Activated B cell treated with CpG ODN at 0.5 μM for 24 hours (primary cell): ENCODE results near the gene NPBWR2. TPM values are rescaled to one million over a fixed set of nuclear protein-coding genes. Genes with fewer than 3 reads are reported as not detected.

Source experiments
- ATAC-seq: fragments of 200-7000 bp; cut with Tn5 transposase; one replicate; pipeline ENCODE4 v1.10.0; 2021; ENCODE audit warnings: low read depth, mild to moderate bottlenecking, moderate library complexity
- CTCF ChIA-PET: fragments of 350-600 bp; sonication (Branson Sonifier 250); formaldehyde crosslinking; loops from one replicate; lab custom pipeline; 2021; ENCODE audit warnings: antibody characterized with exemption; lab: Charles Lee
- POLR2A ChIA-PET: fragments of 350-600 bp; sonication (Branson Sonifier 250); formaldehyde crosslinking; loops from one replicate; lab custom pipeline; 2021; ENCODE audit warnings: antibody characterized with exemption; lab: Charles Lee
- DNase-seq: peaks from one replicate; pipeline ENCODE4 v3.0.0; 2022
- H3K27ac Mint-ChIP-seq: one replicate; pipeline ENCODE4 v1.8.0; 2020; ENCODE audit warnings: mixed read lengths
- H3K27me3 Mint-ChIP-seq: one replicate; pipeline ENCODE4 v1.8.0; 2021; ENCODE audit warnings: mixed read lengths
- H3K36me3 Mint-ChIP-seq: one replicate; pipeline ENCODE4 v1.8.0; 2021; ENCODE audit warnings: low read depth, mixed read lengths
- H3K4me1 Mint-ChIP-seq: one replicate; pipeline ENCODE4 v1.8.0; 2021; ENCODE audit warnings: mixed read lengths
- H3K4me3 Mint-ChIP-seq: one replicate; pipeline ENCODE4 v1.8.0; 2020; ENCODE audit warnings: mild to moderate bottlenecking, mixed read lengths
- H3K9me3 Mint-ChIP-seq: one replicate; pipeline ENCODE4 v1.8.0; 2020; ENCODE audit warnings: mixed read lengths
- CTCF ChIP-seq: fragments of 200-600 bp; IDR thresholded peaks from one replicate; pipeline ENCODE4 v1.8.0; 2022; ENCODE audit warnings: antibody characterized with exemption, mild to moderate bottlenecking
- intact Hi-C: fragments of 100-400 bp; cut with micrococcal nuclease; formaldehyde crosslinking; loops from one replicate; pipeline ENCODE4 v1.15.1; 2024
- total RNA-seq: library from RNA; stranded (reverse); gene quantifications from 2 replicates; pipeline ENCODE4 v1.2.3, GENCODE V29; 2022

The NPBWR2 gene
- total RNA-seq, 1 donor from 2014 or later = not detected

DNA sequence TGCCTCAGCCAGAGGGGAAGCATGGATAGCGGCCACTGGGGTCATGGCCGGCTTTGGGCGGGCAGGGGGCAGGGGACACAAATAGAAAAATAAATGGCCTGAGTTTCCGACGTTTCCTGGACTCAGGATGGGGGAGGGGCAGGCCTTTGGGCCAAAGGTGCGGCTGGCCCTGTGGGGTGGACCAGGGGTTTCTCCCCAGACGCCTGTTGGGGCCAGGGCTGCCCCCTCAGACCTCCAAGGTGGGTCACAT, 50.8 kb downstream of the NPBWR2 start:
- ATAC-seq = no peak

DNA sequence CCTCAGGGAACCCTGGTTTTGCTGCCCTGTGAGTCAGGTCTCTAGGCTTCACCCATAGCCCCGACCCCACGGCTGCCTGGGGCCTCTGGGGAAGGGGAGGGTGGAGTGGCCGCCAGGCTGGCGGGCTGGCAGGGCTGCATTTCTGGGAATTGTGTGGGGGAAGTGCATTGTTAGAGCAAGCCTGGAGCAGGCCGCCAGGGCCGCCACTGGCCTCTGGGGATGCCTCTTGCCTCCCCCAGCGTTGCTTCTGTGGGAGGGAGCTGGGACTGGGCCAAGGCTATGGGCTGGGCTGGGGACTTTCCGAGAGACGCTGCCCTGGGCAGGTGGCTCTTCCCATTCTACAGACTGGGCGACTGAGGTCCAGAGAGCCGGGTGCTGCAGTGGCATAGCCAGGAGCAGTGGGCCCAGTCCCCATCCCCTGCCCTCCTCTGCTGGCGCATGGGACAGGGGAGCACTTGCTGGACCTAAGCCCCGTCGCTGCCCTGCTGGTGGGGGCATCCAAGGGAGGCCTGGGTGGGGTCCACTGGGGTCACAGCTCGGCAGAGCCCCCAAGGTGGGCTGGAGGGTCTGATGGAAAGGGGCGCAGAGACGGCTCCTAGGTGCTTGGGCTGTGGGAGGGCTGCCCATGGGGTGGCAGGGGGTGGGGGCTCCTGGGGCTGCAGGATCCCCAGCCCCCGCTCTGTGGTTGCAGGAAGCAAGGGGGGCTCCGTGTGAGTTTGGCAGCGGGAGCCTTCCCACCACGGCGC, 51.3 kb downstream of the NPBWR2 start:
- ATAC-seq (no peak), DNase-seq (no peak)
- H3K36me3 Mint-ChIP-seq = no peaks in the 10 kb centered on the region
- CTCF ChIA-PET = no interaction called here
- H3K27ac Mint-ChIP-seq = no peak overlapping the region
- no peak for TF ChIP-seq CTCF
- intact Hi-C loops = loop anchor here (5.0 kb wide), 1 partner anchor 519 kb away; the partner anchor contains the start of gene PTK6
- no peaks in the 10 kb centered on the region for H3K9me3 Mint-ChIP-seq
- H3K4me3 Mint-ChIP-seq = no peak overlapping the region
- H3K27me3 Mint-ChIP-seq = peaks cover 27% of the 10 kb centered on the region
- POLR2A ChIA-PET = no interaction called here
- H3K4me1 Mint-ChIP-seq = peaks cover 16% of the 10 kb centered on the region

More for the DNA sequence above, 50.8 kb downstream of the NPBWR2 start:
- TF ChIP-seq CTCF = no peak
- intact Hi-C loops = loop anchor here (5.0 kb wide), 1 partner anchor 519 kb away; the partner anchor contains the start of gene PTK6
- ChIA-PET POLR2A (no interaction called here), CTCF (no interaction called here)
- no peak for DNase-seq
- Mint-ChIP-seq H3K9me3 (no peaks in the 10 kb centered on the region), H3K27ac (no peak overlapping the region), H3K27me3 (peaks cover 27% of the 10 kb centered on the region), H3K4me3 (no peak overlapping the region), H3K4me1 (peaks cover 16% of the 10 kb centered on the region), H3K36me3 (no peaks in the 10 kb centered on the region)

DNA sequence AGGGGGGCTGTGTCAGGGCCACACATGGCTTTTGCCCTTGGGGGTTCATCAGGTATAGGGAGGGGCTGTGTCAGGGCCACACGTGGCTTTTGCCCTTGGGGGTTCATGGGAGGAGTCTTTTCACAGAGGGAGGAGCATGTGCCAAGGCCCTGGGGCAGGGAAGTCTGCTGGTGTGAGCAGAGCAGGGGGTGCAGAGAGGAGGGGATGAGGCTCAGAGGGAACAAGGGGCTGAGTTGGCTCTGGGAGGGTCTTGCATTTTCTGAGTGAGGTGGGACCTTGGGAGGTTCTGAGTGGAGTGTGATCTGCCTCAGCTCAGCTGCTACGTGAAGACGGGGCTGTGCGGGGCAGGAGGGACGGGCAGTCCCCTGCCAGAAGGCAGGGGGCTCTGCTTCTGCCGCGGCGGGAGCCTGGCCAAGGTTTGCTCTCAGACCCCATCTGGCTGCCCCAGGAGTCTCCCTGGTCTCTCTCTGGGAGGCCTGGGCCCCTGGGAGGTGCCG, 51.9 kb downstream of the NPBWR2 start:
- no peak for TF ChIP-seq CTCF
- Mint-ChIP-seq H3K36me3 (no peaks in the 10 kb centered on the region), H3K4me3 (no peak overlapping the region), H3K9me3 (no peaks in the 10 kb centered on the region), H3K27ac (no peak overlapping the region), H3K4me1 (peaks cover 18% of the 10 kb centered on the region), H3K27me3 (peaks cover 29% of the 10 kb centered on the region)
- no peak for ATAC-seq
- DNase-seq = no peak
- intact Hi-C loops = loop anchor here (5.0 kb wide), 1 partner anchor 518 kb away; the partner anchor contains the start of gene PTK6
- ChIA-PET POLR2A (no interaction called here), CTCF (no interaction called here)

DNA sequence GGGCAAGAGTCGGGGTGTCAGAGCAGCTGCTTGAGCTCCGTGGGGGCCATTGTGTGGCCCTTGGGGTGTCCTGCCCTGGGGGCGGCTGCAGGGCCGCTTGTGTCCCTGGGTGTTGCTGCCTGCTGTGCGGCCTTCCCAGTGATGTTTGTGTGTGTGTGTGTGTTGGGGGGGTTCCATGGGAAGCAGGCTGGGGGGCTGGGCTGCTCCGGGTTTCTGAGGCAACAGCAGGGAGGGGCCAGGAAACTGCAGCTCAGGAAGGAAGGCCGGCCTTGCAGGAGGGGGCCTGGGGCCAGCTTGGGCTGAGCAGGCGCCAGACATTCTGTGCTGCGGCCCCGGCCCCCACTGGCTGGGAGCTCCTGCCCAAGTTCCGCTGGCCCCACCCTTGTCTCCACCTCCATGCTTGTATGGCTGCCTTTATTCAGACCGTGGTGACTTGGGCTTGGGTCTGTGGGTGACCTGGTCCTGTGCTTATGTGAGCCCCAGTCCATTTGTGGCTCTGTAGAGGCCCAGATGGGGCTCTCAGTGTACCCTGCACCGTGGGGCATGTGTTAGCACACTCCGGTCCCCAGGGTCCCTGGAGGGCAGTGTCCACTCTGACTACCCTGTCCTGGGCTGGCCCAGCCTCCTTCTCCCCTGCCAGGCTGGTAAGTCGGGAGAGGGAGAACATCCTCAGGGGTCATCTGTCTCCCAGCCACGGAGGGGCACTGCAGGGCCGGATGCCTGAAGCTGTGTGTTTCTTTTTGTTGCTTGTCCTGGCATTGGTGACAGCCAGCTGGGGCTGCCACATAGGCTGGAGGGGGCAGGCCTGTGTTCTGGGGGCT, 53.3 kb downstream of the NPBWR2 start:
- ATAC-seq (no peak), DNase-seq (no peak)
- H3K27ac Mint-ChIP-seq = no peak overlapping the region
- intact Hi-C loops = no loop called here
- peaks cover 21% of the 10 kb centered on the region for H3K4me1 Mint-ChIP-seq
- no peaks in the 10 kb centered on the region for H3K36me3 Mint-ChIP-seq
- H3K27me3 Mint-ChIP-seq = peaks cover 30% of the 10 kb centered on the region
- ChIA-PET POLR2A (interaction anchor here (0.9 kb wide), 1 partner anchor 10 kb away, joined by 5 read pairs; no protein-coding TSS in a partner anchor), CTCF (interaction anchor here (0.6 to 1.7 kb wide), 2 partner anchors 26 to 66 kb away, joined by 3 to 6 read pairs; no protein-coding TSS in a partner anchor)
- H3K4me3 Mint-ChIP-seq = no peak overlapping the region
- no peaks in the 10 kb centered on the region for H3K9me3 Mint-ChIP-seq
- TF ChIP-seq CTCF = no peak

Other genes starting within 250 kb of the NPBWR2 start
- not detected in 2 replicates for gene ABHD16B, start 246.1 kb downstream of the NPBWR2 start, total RNA-seq
- 36.7 and 38.8 TPM in 2 replicates for gene TPD52L2, start 242.3 kb downstream of the NPBWR2 start, total RNA-seq
- gene DNAJC5, start 212.4 kb downstream of the NPBWR2 start, total RNA-seq = 27.5 and 28.6 TPM in 2 replicates
- 43.6 and 49.7 TPM in 2 replicates for gene UCKL1, start 151.1 kb downstream of the NPBWR2 start, total RNA-seq
- 10.2 and 12.0 TPM in 2 replicates for gene ZNF512B, start 137.6 kb downstream of the NPBWR2 start, total RNA-seq
- 6.8 and 9.0 TPM in 2 replicates for gene SAMD10, start 127.9 kb downstream of the NPBWR2 start, total RNA-seq
- gene PRPF6, start 126.4 kb downstream of the NPBWR2 start, total RNA-seq = 75.7 and 75.8 TPM in 2 replicates
- 1.6 and 2.2 TPM in 2 replicates for gene C20orf204, start 71.4 kb downstream of the NPBWR2 start, total RNA-seq
- not detected in 2 replicates for gene SOX18, start 57.9 kb downstream of the NPBWR2 start, total RNA-seq
- 20.3 and 20.7 TPM in 2 replicates for gene TCEA2, start 44.4 kb downstream of the NPBWR2 start, total RNA-seq
- gene RGS19, start 28.0 kb downstream of the NPBWR2 start, total RNA-seq = 45.0 and 53.4 TPM in 2 replicates
- gene OPRL1, start 27.5 kb downstream of the NPBWR2 start, total RNA-seq = 1.3 and 1.4 TPM in 2 replicates
- 0.31 TPM in 1 of 2 replicates, not detected in the other for gene LKAAEAR1, start 23.2 kb downstream of the NPBWR2 start, total RNA-seq
- gene MYT1, start 56.9 kb upstream of the NPBWR2 start, total RNA-seq = 1.2 and 3.3 TPM in 2 replicates
- gene PCMTD2, start 148.2 kb upstream of the NPBWR2 start, total RNA-seq = 46.7 and 53.4 TPM in 2 replicates